H9 (cell line): Measurements from ENCODE around the gene SCO2. TPM values are rescaled to one million over a fixed set of nuclear protein-coding genes. Genes with fewer than 3 reads are reported as not detected.

ENCODE experiments used
- DNase-seq: peaks from one replicate; pipeline ENCODE4 v3.0.0-alpha.2; 2017
- H2AFZ ChIP-seq: one replicate; pipeline ENCODE4 v1.6.1; 2013; ENCODE audit warnings: mild to moderate bottlenecking, low read length, control low read depth, moderate library complexity
- H2AK5ac ChIP-seq: 2 replicates; pipeline ENCODE4 v1.6.1; 2013; ENCODE audit warnings: low read length, control low read depth, mixed read lengths; ENCODE audit not compliant: insufficient read length
- H2BK120ac ChIP-seq: one replicate; pipeline ENCODE4 v1.6.1; 2013; ENCODE audit warnings: low read depth, mild to moderate bottlenecking, low read length, control low read depth, inconsistent platforms; ENCODE audit not compliant: poor library complexity, severe bottlenecking
- H2BK12ac ChIP-seq: 2 replicates; pipeline ENCODE4 v1.6.1; 2013; ENCODE audit warnings: low read length, control low read depth, mixed read lengths, low read depth; ENCODE audit not compliant: insufficient read length
- H2BK15ac ChIP-seq: 2 replicates; pipeline ENCODE4 v1.6.1; 2013; ENCODE audit warnings: low read depth, low read length, control low read depth
- H2BK20ac ChIP-seq: one replicate; pipeline ENCODE4 v1.6.1; 2013; ENCODE audit warnings: low read depth, mild to moderate bottlenecking, low read length, control low read depth, inconsistent platforms; ENCODE audit not compliant: poor library complexity, severe bottlenecking
- H2BK5ac ChIP-seq: 2 replicates; pipeline ENCODE4 v1.6.1; 2013; ENCODE audit warnings: low read length, control low read depth, mixed read lengths; ENCODE audit not compliant: insufficient read length
- H3K14ac ChIP-seq: 2 replicates; pipeline ENCODE4 v1.6.1; 2013; ENCODE audit warnings: low read length, control low read depth; ENCODE audit not compliant: insufficient read depth
- H3K18ac ChIP-seq: 2 replicates; pipeline ENCODE4 v1.6.1; 2013; ENCODE audit warnings: low read depth, mild to moderate bottlenecking, mixed read lengths, low read length, control low read depth; ENCODE audit not compliant: insufficient read length
- H3K23ac ChIP-seq: 2 replicates; pipeline ENCODE4 v1.6.1; 2013; ENCODE audit warnings: low read length, control low read depth, mixed read lengths, low read depth; ENCODE audit not compliant: insufficient read length
- H3K23me2 ChIP-seq: 2 replicates; pipeline ENCODE4 v1.6.1; 2013; ENCODE audit warnings: low read depth, mild to moderate bottlenecking, mixed read lengths, low read length, control low read depth; ENCODE audit not compliant: insufficient read length, poor library complexity, severe bottlenecking
- H3K27ac ChIP-seq: 2 replicates; pipeline ENCODE4 v1.5.1; 2013; ENCODE audit warnings: low read length, control low read depth, mixed read lengths, low read depth; ENCODE audit not compliant: insufficient read length
- H3K27me3 ChIP-seq: 2 replicates; pipeline ENCODE4 v1.6.1; 2013; ENCODE audit warnings: low read length, control low read depth, inconsistent platforms; ENCODE audit not compliant: insufficient read depth
- H3K4ac ChIP-seq: 2 replicates; pipeline ENCODE4 v1.6.1; 2013; ENCODE audit warnings: low read depth, mild to moderate bottlenecking, control low read depth, inconsistent platforms, low read length, moderate library complexity
- H3K4me1 ChIP-seq: 2 replicates; pipeline ENCODE4 v1.6.1; 2013; ENCODE audit warnings: low read length, control low read depth, inconsistent platforms; ENCODE audit not compliant: insufficient read depth
- H3K4me2 ChIP-seq: 2 replicates; pipeline ENCODE4 v1.6.1; 2013; ENCODE audit warnings: low read length, control low read depth, mixed read lengths; ENCODE audit not compliant: insufficient read length, insufficient read depth
- H3K56ac ChIP-seq: 2 replicates; pipeline ENCODE4 v1.6.1; 2013; ENCODE audit warnings: low read depth, mild to moderate bottlenecking, mixed read lengths, low read length, control low read depth; ENCODE audit not compliant: insufficient read length
- H3K79me1 ChIP-seq: 2 replicates; pipeline ENCODE4 v1.6.1; 2013; ENCODE audit warnings: low read depth, mild to moderate bottlenecking, moderate library complexity, low read length, control low read depth, inconsistent platforms; ENCODE audit not compliant: insufficient read depth, poor library complexity, severe bottlenecking
- H3K79me2 ChIP-seq: 2 replicates; pipeline ENCODE4 v1.6.1; 2013; ENCODE audit warnings: low read length, control low read depth, inconsistent platforms; ENCODE audit not compliant: insufficient read depth
- H3K9ac ChIP-seq: 2 replicates; pipeline ENCODE4 v1.6.1; 2013; ENCODE audit warnings: low read length, control low read depth, mixed read lengths; ENCODE audit not compliant: insufficient read length; ENCODE audit errors: extremely low read depth
- H3K9me3 ChIP-seq: one replicate; pipeline ENCODE4 v1.6.1; 2013; ENCODE audit warnings: low read depth, low read length, inconsistent platforms; ENCODE audit not compliant: control insufficient read depth
- H3T11ph ChIP-seq: one replicate; pipeline ENCODE4 v1.6.1; 2013; ENCODE audit warnings: mild to moderate bottlenecking, low read length, control low read depth, inconsistent platforms
- H4K20me1 ChIP-seq: one replicate; pipeline ENCODE4 v1.6.1; 2013; ENCODE audit not compliant: control insufficient read depth, insufficient read length, insufficient read depth
- H4K5ac ChIP-seq: 2 replicates; pipeline ENCODE4 v1.6.1; 2013; ENCODE audit warnings: low read depth, mild to moderate bottlenecking, mixed read lengths, low read length, control low read depth; ENCODE audit not compliant: insufficient read length
- H4K8ac ChIP-seq: replicated peaks from 2 replicates; pipeline ENCODE4 v1.6.1; 2013; ENCODE audit warnings: low read length, control low read depth, mixed read lengths, low read depth; ENCODE audit not compliant: insufficient read length
- H4K91ac ChIP-seq: 2 replicates; pipeline ENCODE4 v1.6.1; 2013; ENCODE audit warnings: low read depth, mild to moderate bottlenecking, moderate library complexity, mixed read lengths, low read length, control low read depth; ENCODE audit not compliant: insufficient read length
- H3K27ac Mint-ChIP-seq, 3 experiments: 2 replicates in 2 of 3; 3 replicates in 1 of 3; pipeline ENCODE4 v1.8.0; 2020 to 2021; ENCODE audit warnings: mixed read lengths in 3 of 3, mild to moderate bottlenecking in 1 of 3, moderate library complexity in 1 of 3
- H3K27me3 Mint-ChIP-seq: 2 replicates; pipeline ENCODE4 v1.8.0; 2021; ENCODE audit warnings: low read depth, mild to moderate bottlenecking, moderate library complexity, mixed read lengths
- H3K36me3 Mint-ChIP-seq, 3 experiments: 2 replicates in 2 of 3; 3 replicates in 1 of 3; pipeline ENCODE4 v1.8.0; 2020 to 2021; ENCODE audit warnings: low read depth in 3 of 3, mixed read lengths in 3 of 3; ENCODE audit not compliant: insufficient read depth in 1 of 3
- H3K4me1 Mint-ChIP-seq, 2 experiments: 2 replicates each; pipeline ENCODE4 v1.8.0; 2020; ENCODE audit warnings: mixed read lengths in 2 of 2
- H3K4me3 Mint-ChIP-seq, 2 experiments: 2 replicates in 1 of 2; 3 replicates in 1 of 2; pipeline ENCODE4 v1.8.0; 2020 to 2021; ENCODE audit warnings: mild to moderate bottlenecking in 2 of 2, mixed read lengths in 2 of 2, moderate library complexity in 1 of 2
- H3K9me3 Mint-ChIP-seq, 2 experiments: 2 replicates in 1 of 2; 3 replicates in 1 of 2; pipeline ENCODE4 v1.8.0; 2020; ENCODE audit warnings: mild to moderate bottlenecking in 2 of 2, mixed read lengths in 2 of 2, moderate library complexity in 1 of 2
- WGBS: extraction: QIAGEN DNeasy Blood & Tissue Kit; methylation state at CpG from one replicate; pipeline ENCODE4 v1.1.7; 2013; ENCODE audit warnings: missing lambda C conversion rate, low lambda C conversion rate, mixed read lengths; ENCODE audit not compliant: insufficient read length; ENCODE audit errors: extremely low coverage; 5-methylcytosine and 5-hydroxymethylcytosine counted together
- total RNA-seq: library from RNA; stranded (reverse); gene quantifications from 2 replicates; pipeline ENCODE4 v1.2.1, GENCODE V29; 2021
- TF ChIP-seq, protein P1 (sequence below): fragments of 200-600 bp; sonication (generic); conservative IDR thresholded peaks from 3 replicates; pipeline ENCODE4 v1.8.0; 2021; ENCODE audit warnings: antibody characterized with exemption, mild to moderate bottlenecking

The SCO2 gene
- total RNA-seq, 1 experiment from 2014 or later, result 3.3 TPM

- Histone ChIP-seq H3K23me2 (peaks cover 2% of the 10 kb centered on the region), H2BK5ac (no peak overlapping the region), H3K9me3 (no peaks in the 10 kb centered on the region), H3K56ac (no peak overlapping the region), H2BK12ac (no peak overlapping the region), H4K20me1 (no peaks in the 10 kb centered on the region), H3K27me3 (no peaks in the 10 kb centered on the region; the same call in 1 of the 2 replicates), H4K91ac (no peak overlapping the region), H2BK20ac (no peak overlapping the region), H3K4me2 (no peak overlapping the region), H3K23ac (no peak overlapping the region), H3K27ac (no peak overlapping the region), H3K79me1 (no peaks in the 10 kb centered on the region), H2AFZ (no peak overlapping the region), H3T11ph (no peak overlapping the region), H3K4ac (no peak overlapping the region), H3K14ac (no peak overlapping the region), H3K18ac (no peak overlapping the region), H4K5ac (no peak overlapping the region), H2BK120ac (no peak overlapping the region), H3K79me2 (no peaks in the 10 kb centered on the region), H3K4me1 (no peaks in the 10 kb centered on the region), H2AK5ac (no peak overlapping the region), H4K8ac (no peak overlapping the region), H2BK15ac (no peak overlapping the region), H3K9ac (no peak overlapping the region)
- no peak overlapping the region for H3K27ac Mint-ChIP-seq
- H3K4me3 Mint-ChIP-seq, result peak overlapping the region; percentile 27 to 46; a peak in 3 of 5 replicates
- no peaks in the 10 kb centered on the region for H3K4me1 Mint-ChIP-seq
- TF ChIP-seq, protein P1, sequence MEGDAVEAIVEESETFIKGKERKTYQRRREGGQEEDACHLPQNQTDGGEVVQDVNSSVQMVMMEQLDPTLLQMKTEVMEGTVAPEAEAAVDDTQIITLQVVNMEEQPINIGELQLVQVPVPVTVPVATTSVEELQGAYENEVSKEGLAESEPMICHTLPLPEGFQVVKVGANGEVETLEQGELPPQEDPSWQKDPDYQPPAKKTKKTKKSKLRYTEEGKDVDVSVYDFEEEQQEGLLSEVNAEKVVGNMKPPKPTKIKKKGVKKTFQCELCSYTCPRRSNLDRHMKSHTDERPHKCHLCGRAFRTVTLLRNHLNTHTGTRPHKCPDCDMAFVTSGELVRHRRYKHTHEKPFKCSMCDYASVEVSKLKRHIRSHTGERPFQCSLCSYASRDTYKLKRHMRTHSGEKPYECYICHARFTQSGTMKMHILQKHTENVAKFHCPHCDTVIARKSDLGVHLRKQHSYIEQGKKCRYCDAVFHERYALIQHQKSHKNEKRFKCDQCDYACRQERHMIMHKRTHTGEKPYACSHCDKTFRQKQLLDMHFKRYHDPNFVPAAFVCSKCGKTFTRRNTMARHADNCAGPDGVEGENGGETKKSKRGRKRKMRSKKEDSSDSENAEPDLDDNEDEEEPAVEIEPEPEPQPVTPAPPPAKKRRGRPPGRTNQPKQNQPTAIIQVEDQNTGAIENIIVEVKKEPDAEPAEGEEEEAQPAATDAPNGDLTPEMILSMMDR, result peak; percentile 78
- peak; percentile 89 for DNase-seq
- WGBS, result no CpG with 5 or more reads among the region's 52 CpGs
- H3K9me3 Mint-ChIP-seq, result no peaks in the 10 kb centered on the region; a peak in 1 of 5 replicates
- no peaks in the 10 kb centered on the region for H3K36me3 Mint-ChIP-seq
- H3K27me3 Mint-ChIP-seq, result peaks cover 49% of the 10 kb centered on the region
These were observed 18.8 kb upstream of the SCO2 start for GRCh38 chr22:50544078-50544745.
